Measurements from ENCODE around the gene CFAP65. TPM values are rescaled to one million over a fixed set of nuclear protein-coding genes. Genes with fewer than 3 reads are reported as not detected.

CFAP65 gene
- total RNA-seq, 1 experiment from 2014 or later, result 0.44 TPM

GRCh38 chr2:219089330-219089729 lies 48.0 kb upstream of the CFAP65 start (continued):
- no peak for TF ChIP-seq NR3C1 (CRISPR knock-in tag; conservative IDR thresholded peaks at IDR 0.05; ENCODE audit: low read depth)
- no peak for TF ChIP-seq ZNF425 (CRISPR knock-in tag; conservative IDR thresholded peaks at IDR 0.05)
- TF ChIP-seq PRDM15 (CRISPR knock-in tag; IDR thresholded peaks at IDR 0.05), result no peak
- no peak for TF ChIP-seq PRRX2 (CRISPR knock-in tag; IDR thresholded peaks at IDR 0.05)
- no peak for TF ChIP-seq STAT6 (CRISPR knock-in tag; conservative IDR thresholded peaks at IDR 0.05; ENCODE audit: low read depth)
- TF ChIP-seq FOXK1 (CRISPR knock-in tag; IDR thresholded peaks at IDR 0.05), result no peak

GRCh38 chr2:219087848-219088247 lies 46.5 kb upstream of the CFAP65 start:
- Mint-ChIP-seq H3K4me1 (peaks cover 23% of the 10 kb centered on the region), H3K4me3 (no peak overlapping the region), H3K27me3 (ENCODE audit: low read depth) (no peaks in the 10 kb centered on the region), H3K9me3 (peaks cover 4% of the 10 kb centered on the region; the same call in 1 of the 2 replicates), H3K36me3 (no peaks in the 10 kb centered on the region), H3K27ac (no peak overlapping the region)
- DNase-seq (ENCODE audit: low spot score) (no peak), ATAC-seq (no peak)
- POLR2A ChIA-PET, result no interaction called here
- CTCF ChIA-PET, result interaction anchor here (0.6 to 5.0 kb wide), 6 partner anchors 15 to 77 kb away, joined by 3 to 33 read pairs (median 7); no protein-coding TSS in a partner anchor
- TF ChIP-seq RELA (CRISPR knock-in tag; IDR thresholded peaks at IDR 0.05; ENCODE audit: borderline replicate concordance) (no peak), HMGA2 (CRISPR knock-in tag; IDR thresholded peaks at IDR 0.05) (no peak), JAZF1 (CRISPR knock-in tag; IDR thresholded peaks at IDR 0.05) (no peak), GABPB1 (CRISPR knock-in tag; IDR thresholded peaks at IDR 0.05) (no peak), ZNF317 (CRISPR knock-in tag; IDR thresholded peaks at IDR 0.05; ENCODE audit: borderline replicate concordance, low read depth) (no peak), ZBTB21 (CRISPR knock-in tag; IDR thresholded peaks at IDR 0.05; ENCODE audit: borderline replicate concordance) (no peak), NFE2L1 (CRISPR knock-in tag; IDR thresholded peaks at IDR 0.05) (no peak), FOXK1 (CRISPR knock-in tag; IDR thresholded peaks at IDR 0.05) (no peak), ZNF263 (CRISPR knock-in tag; IDR thresholded peaks at IDR 0.05; ENCODE audit: low read depth) (no peak), SOX15 (CRISPR knock-in tag; IDR thresholded peaks at IDR 0.05) (no peak), USF1 (CRISPR knock-in tag; IDR thresholded peaks at IDR 0.05) (no peak), NR1H2 (CRISPR knock-in tag; IDR thresholded peaks at IDR 0.05) (no peak)
- TF ChIP-seq, protein P1, sequence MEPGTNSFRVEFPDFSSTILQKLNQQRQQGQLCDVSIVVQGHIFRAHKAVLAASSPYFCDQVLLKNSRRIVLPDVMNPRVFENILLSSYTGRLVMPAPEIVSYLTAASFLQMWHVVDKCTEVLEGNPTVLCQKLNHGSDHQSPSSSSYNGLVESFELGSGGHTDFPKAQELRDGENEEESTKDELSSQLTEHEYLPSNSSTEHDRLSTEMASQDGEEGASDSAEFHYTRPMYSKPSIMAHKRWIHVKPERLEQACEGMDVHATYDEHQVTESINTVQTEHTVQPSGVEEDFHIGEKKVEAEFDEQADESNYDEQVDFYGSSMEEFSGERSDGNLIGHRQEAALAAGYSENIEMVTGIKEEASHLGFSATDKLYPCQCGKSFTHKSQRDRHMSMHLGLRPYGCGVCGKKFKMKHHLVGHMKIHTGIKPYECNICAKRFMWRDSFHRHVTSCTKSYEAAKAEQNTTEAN (CRISPR knock-in tag; IDR thresholded peaks at IDR 0.05), result no peak
- TF ChIP-seq, protein P2, sequence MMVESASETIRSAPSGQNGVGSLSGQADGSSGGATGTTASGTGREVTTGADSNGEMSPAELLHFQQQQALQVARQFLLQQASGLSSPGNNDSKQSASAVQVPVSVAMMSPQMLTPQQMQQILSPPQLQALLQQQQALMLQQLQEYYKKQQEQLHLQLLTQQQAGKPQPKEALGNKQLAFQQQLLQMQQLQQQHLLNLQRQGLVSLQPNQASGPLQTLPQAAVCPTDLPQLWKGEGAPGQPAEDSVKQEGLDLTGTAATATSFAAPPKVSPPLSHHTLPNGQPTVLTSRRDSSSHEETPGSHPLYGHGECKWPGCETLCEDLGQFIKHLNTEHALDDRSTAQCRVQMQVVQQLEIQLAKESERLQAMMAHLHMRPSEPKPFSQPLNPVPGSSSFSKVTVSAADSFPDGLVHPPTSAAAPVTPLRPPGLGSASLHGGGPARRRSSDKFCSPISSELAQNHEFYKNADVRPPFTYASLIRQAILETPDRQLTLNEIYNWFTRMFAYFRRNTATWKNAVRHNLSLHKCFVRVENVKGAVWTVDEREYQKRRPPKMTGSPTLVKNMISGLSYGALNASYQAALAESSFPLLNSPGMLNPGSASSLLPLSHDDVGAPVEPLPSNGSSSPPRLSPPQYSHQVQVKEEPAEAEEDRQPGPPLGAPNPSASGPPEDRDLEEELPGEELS (CRISPR knock-in tag; IDR thresholded peaks at IDR 0.05), result no peak
- TF ChIP-seq, protein P3, sequence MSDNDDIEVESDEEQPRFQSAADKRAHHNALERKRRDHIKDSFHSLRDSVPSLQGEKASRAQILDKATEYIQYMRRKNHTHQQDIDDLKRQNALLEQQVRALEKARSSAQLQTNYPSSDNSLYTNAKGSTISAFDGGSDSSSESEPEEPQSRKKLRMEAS (CRISPR knock-in tag; IDR thresholded peaks at IDR 0.05), result no peak
- TF ChIP-seq, protein P4, sequence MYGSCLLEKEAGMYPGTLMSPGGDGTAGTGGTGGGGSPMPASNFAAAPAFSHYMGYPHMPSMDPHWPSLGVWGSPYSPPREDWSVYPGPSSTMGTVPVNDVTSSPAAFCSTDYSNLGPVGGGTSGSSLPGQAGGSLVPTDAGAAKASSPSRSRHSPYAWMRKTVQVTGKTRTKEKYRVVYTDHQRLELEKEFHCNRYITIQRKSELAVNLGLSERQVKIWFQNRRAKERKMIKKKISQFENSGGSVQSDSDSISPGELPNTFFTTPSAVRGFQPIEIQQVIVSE (CRISPR knock-in tag; IDR thresholded peaks at IDR 0.05; ENCODE audit: borderline replicate concordance), result no peak
